Measurements from ENCODE around the gene FEM1B.

The FEM1B gene

DNA sequence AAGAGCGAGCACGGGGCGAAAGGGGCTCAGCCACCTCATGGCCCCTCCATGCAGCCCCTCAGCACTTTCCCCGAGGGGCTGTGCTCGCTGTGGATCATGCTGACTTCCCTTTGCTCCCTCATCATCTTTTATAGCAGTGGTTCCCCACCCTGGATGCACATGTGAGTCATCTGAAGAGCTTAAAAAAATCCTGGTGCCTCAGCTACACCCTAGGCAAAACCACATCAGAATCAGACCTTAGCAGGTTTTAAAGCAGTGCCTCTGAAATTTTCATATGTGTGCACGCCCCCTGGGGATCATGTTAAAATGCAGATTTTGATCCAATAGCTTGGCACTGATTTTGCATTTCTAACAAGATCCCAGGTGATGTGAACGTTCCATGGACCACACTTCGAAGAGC is 50.9 kb downstream of the FEM1B start:
- no peak for DNase-seq

- no peak for DNase-seq
Observed at GRCh38 chr15:68328964-68329363, 51.4 kb downstream of the FEM1B start.

DNA sequence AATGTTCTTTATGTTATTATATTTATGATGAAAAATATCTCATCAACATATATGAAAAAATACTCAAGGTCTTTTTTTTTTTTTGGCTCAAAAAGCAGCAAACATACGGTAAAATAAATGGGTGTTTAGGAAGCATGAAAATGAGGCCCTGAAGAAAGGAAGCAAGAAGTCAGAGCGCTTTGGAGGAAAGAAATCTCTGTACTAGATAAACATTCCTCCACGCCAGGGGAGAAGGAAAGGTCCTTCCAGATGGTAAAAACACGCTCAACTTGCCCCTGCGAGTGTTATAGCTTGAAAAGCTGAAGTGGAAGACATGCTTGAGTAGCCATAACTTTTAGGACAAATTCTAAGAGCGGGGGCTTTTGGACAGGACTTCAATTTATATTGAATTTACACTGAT is 52.9 kb downstream of the FEM1B start:
- DNase-seq: no peak

- no peak for DNase-seq
Observed at GRCh38 chr15:68330901-68331300, 53.4 kb downstream of the FEM1B start.

- no peak for DNase-seq
Observed at GRCh38 chr15:68332266-68332665, 54.7 kb downstream of the FEM1B start.

- no peak for DNase-seq
Observed at GRCh38 chr15:68333775-68334470, 56.4 kb downstream of the FEM1B start.

DNA sequence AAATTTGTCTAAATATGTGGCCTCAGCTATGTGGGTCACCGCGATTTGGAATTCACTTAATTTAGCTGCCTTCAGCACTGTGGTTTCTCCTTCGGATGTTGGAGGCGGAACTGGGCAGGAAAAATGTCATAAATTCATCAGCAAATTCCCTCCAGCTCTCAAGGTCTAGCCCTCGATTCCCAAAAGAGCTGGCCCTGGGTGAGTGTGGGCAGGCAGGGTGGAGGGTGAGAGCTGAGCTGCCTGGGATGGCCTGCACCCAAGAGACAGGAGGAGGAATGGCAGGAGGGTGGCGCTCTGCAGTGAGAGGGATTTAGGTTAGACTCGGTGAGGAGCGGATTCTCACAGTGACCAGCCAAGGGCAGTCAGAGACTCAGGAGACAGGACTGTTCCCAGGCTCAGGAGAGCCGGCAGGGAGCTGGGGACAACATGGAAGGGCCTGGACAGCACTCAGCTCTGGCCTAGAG is 57.1 kb downstream of the FEM1B start:
- DNase-seq: no peak

GRCh38 chr15:68335251-68335650 is 57.7 kb downstream of the FEM1B start:
- DNase-seq: no peak

GRCh38 chr15:68335655-68336054 is 58.1 kb downstream of the FEM1B start:
- no peak for DNase-seq

DNA sequence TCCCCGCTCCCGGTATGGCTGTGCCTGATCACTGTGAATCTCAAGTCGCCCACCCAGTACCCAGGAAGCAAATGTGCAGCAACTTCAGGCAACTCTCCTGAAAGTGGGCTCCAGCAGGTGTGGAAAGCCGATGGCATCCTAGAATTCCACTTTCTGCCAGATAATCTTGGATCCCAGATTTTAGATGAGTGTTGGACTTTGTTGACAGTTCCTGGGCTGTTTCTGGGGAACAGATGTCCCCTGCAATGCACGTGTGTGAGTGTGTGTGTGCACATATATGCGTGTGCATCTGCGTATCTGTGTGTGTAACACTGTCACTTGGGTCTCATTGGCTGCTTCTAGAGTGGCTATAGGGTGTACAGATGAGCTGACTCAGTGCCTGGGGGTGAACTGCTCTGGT is 59.0 kb downstream of the FEM1B start:
- no peak for DNase-seq

GRCh38 chr15:68337826-68338225 is 60.3 kb downstream of the FEM1B start:
- DNase-seq: no peak

- no peak for DNase-seq
Observed at GRCh38 chr15:68339481-68339880, 61.9 kb downstream of the FEM1B start.

DNA sequence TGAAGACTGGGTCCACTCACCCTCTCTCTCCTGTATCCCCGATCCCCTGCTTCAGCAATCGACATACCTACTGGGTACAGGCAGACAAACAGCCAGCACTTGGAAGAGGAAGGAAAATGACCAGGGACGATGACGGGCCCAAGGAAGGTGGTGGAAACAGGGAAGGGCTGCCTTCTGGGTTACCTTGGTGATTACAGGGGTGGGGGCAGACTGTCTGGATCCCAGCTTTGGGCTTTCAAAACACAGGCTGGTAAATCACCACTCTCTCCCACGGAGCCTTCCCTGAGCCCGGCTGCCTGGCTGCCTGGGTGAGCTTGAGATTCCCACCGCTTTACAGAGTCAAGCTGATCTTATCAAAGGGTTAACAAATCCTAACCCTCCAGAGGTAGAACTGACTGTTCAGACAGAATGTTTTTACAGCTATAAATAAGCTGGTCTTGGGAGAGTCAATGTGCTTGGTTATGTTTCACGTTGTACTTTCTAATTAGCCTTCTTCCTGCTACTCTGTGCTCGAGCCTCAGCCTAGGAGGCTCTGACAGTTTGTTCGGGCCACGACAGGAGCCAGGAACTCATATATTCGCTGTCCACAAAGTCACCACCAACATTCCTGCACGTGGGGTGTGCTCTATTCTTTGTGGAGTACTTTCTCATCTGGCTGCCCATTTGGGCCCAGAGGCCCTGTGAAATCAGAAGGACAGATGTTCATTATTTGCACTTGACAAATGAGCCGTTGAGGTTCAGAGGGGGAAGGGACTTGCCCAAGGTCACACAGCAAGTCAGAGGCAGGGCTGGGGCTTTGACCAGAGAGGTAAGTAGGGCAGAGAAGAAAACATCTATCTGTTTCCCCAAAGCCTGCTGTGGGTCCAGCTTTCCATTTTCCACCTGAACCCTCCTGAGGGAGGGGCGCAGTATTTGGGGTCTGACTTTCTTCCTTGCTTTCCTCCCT is 63.5 kb downstream of the FEM1B start:
- DNase-seq: no peak

GRCh38 chr15:68341760-68342725 is 64.5 kb downstream of the FEM1B start:
- DNase-seq: no peak

DNA sequence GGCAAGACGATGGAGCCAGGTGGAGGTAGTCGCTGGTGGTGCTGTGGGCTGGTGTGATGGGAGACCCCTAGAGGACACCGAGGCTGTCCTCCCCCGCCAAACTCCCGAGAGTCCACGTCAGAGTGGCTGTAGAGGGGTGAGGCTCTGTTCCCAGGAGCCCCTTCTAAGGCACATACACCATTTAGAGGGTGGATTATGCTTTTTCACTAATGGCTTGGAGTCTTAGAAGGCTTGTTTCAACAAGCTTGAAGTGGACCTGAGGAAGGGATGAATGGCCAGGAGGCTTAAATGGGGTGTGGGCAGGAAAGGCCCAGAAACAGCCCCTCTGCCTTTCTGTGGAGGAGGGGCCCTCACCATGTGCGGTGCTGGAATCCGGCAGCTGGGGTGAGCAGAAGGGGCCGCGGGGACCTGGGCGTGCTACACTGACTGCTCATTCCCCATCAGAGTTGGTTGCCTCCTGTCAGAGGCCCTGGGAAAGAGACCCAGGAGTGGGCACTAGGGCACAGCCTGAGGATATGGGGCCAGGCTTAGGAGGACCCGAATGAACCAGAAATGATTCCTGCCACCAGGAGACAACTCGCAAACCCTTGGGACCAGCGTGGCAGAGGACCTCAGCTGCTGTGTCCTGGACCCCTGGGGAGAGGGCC is 66.2 kb downstream of the FEM1B start:
- DNase-seq: no peak

DNA sequence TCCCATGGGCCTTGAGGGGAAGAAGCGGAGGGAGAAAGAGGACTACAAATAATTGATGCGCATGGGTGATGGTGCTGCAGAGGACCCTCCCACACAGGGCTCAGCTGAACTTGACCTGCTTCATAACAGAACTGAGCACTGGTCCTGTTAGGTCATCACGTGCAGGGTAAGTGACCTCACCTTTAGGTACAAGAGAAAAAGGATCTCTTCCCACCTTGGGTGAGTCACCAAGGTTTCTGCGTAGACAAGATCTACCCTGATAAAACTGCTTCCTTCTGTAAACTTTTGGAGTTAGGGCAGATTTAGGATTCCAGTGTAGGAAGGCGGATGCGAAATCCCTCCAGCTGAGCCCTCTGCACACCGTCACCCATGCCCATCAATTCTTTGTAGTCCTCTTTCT is 67.1 kb downstream of the FEM1B start:
- no peak for DNase-seq
